Endothelial cell of umbilical vein (primary cell): ENCODE measurements around the gene NLN. TPM values are rescaled to one million over a fixed set of nuclear protein-coding genes. Genes with fewer than 3 reads are reported as not detected.

Experiments used
- BruUV-seq: library from RNA; stranded (reverse); fragments of 400-500 nt; replicated peaks from 2 replicates; lab custom pipeline; 2021; lab: Mats Ljungman, UMichigan
- CTCF ChIA-PET: fragments of 300-600, 350-600 bp; sonication (Branson Sonifier 250); formaldehyde crosslinking; loops from one replicate; lab custom pipeline; 2021; ENCODE audit warnings: antibody characterized with exemption, inconsistent platforms; lab: Charles Lee
- POLR2A ChIA-PET: fragments of 300-600, 350-600 bp; sonication (Branson Sonifier 250); formaldehyde crosslinking; loops from one replicate; lab custom pipeline; 2021; ENCODE audit warnings: antibody characterized with exemption, inconsistent platforms; lab: Charles Lee
- DNase-seq: peaks from one replicate; pipeline ENCODE4 v3.0.0-alpha.2; 2011; ENCODE audit warnings: low read depth, low spot score
- FAIRE-seq: peaks from 2 replicates; lab custom pipeline; 2011; peaks lifted over from hg19 to GRCh38; lab: Jason Lieb, UNC
- H2AFZ ChIP-seq: 2 replicates; pipeline ENCODE4 v1.6.0; 2012; ENCODE audit warnings: low read depth, low read length, control low read depth, inconsistent platforms
- H3K27ac ChIP-seq: 2 replicates; pipeline ENCODE4 v1.5.1; 2011; ENCODE audit warnings: low read depth, mild to moderate bottlenecking, control low read depth, low read length, moderate library complexity; ENCODE audit not compliant: insufficient read depth
- H3K27me3 ChIP-seq, 2 experiments: 2 replicates each; pipeline versions ENCODE4 v1.6.0 to v1.6.1; 2011; ENCODE audit warnings: low read length in 2 of 2, mixed read lengths in 1 of 2; ENCODE audit not compliant: control insufficient read depth in 2 of 2, insufficient read depth in 2 of 2
- H3K36me3 ChIP-seq, 2 experiments: 2 replicates in 1 of 2; 3 replicates in 1 of 2; pipeline ENCODE4 v1.5.1; 2011; ENCODE audit warnings: low read length in 2 of 2, mild to moderate bottlenecking in 1 of 2, moderate library complexity in 1 of 2; ENCODE audit not compliant: control insufficient read depth in 2 of 2, insufficient read depth in 2 of 2; ENCODE audit errors: extremely low read depth in 1 of 2
- H3K4me1 ChIP-seq: 3 replicates; pipeline ENCODE4 v1.5.1; 2011; ENCODE audit warnings: mild to moderate bottlenecking, low read length; ENCODE audit not compliant: control insufficient read depth, insufficient read depth; ENCODE audit errors: extremely low read depth
- H3K4me2 ChIP-seq: 2 replicates; pipeline ENCODE4 v1.6.1; 2011; ENCODE audit warnings: low read length, control low read depth, mixed read lengths; ENCODE audit not compliant: insufficient read depth
- H3K4me3 ChIP-seq, 3 experiments: fragments of 200-600 bp in 1 of 3; sonication (generic), shearing (Covaris generic) in 1 of 3; replicated peaks in 1 of 3; 2 replicates each; pipeline ENCODE4 v1.5.1; 2011 to 2016; ENCODE audit warnings: control low read depth in 3 of 3, low read length in 3 of 3, mild to moderate bottlenecking in 2 of 3, inconsistent platforms in 1 of 3, low read depth in 1 of 3, moderate library complexity in 1 of 3; ENCODE audit not compliant: insufficient read depth in 1 of 3
- H3K79me2 ChIP-seq: 2 replicates; pipeline ENCODE4 v1.6.0; 2012; ENCODE audit warnings: low read length, inconsistent platforms; ENCODE audit not compliant: control insufficient read depth, insufficient read depth
- H3K9ac ChIP-seq: replicated peaks from 2 replicates; pipeline ENCODE3; 2011; ENCODE audit warnings: low read length, control low read depth; ENCODE audit not compliant: insufficient read depth; ENCODE audit errors: extremely low read depth
- H3K9me1 ChIP-seq: replicated peaks from 3 replicates; pipeline ENCODE4 v1.6.0; 2011; ENCODE audit warnings: mild to moderate bottlenecking, low read length; ENCODE audit not compliant: control insufficient read depth, insufficient read depth; ENCODE audit errors: extremely low read depth
- H3K9me3 ChIP-seq: replicated peaks from 2 replicates; pipeline ENCODE4 v1.5.1; 2012; ENCODE audit warnings: low read length, inconsistent platforms; ENCODE audit not compliant: control insufficient read depth, insufficient read depth
- H4K20me1 ChIP-seq: replicated peaks from 2 replicates; pipeline ENCODE3; 2011; ENCODE audit warnings: mild to moderate bottlenecking, low read length; ENCODE audit not compliant: control insufficient read depth, insufficient read depth; ENCODE audit errors: extremely low read depth
- EZH2 ChIP-seq: IDR thresholded peaks from 2 replicates; pipeline ENCODE4 v1.6.1; 2012; ENCODE audit warnings: borderline replicate concordance, low read depth, mild to moderate bottlenecking, moderate library complexity, low read length, inconsistent platforms; ENCODE audit not compliant: severe bottlenecking
- FOS ChIP-seq: IDR thresholded peaks from 2 replicates; pipeline ENCODE4 v1.6.1; 2011; ENCODE audit warnings: mild to moderate bottlenecking, low read length, moderate library complexity, borderline replicate concordance; ENCODE audit not compliant: insufficient read depth
- GATA2 ChIP-seq: IDR thresholded peaks from 2 replicates; pipeline ENCODE4 v1.7.0; 2011; ENCODE audit warnings: low read depth, mild to moderate bottlenecking, moderate library complexity, mixed read lengths, low read length; ENCODE audit not compliant: insufficient read length, insufficient read depth
- JUN ChIP-seq: IDR thresholded peaks from 2 replicates; pipeline ENCODE4 v1.6.1; 2011; ENCODE audit warnings: borderline replicate concordance, low read depth; ENCODE audit not compliant: insufficient read length, insufficient read depth
- MYC ChIP-seq: IDR thresholded peaks from one replicate; pipeline ENCODE4 v1.6.1; 2011; ENCODE audit warnings: mild to moderate bottlenecking, low read depth, low read length
- POLR2A ChIP-seq: IDR thresholded peaks from 2 replicates; pipeline ENCODE4 v1.6.1; 2012; ENCODE audit warnings: low read depth, mild to moderate bottlenecking, control low read depth, low read length
- POLR2AphosphoS5 ChIP-seq: IDR thresholded peaks from 2 replicates; pipeline ENCODE4 v1.6.1; 2012; ENCODE audit warnings: low read depth, mild to moderate bottlenecking, control low read depth, low read length, moderate library complexity; ENCODE audit not compliant: insufficient read depth
- dilution Hi-C: fragments of 300-500 bp; cut with MboI; formaldehyde crosslinking; loops from one replicate; pipeline ENCODE4 v1.15.0; 2019; ENCODE audit warnings: low sequenced_read_pairs; ENCODE audit not compliant: extremely low pct_ligation_motif_present
- intact Hi-C: fragments of 100-400 bp; cut with micrococcal nuclease; formaldehyde crosslinking; loops from one replicate; pipeline ENCODE4 v1.10.0; 2022
- polyA plus RNA-seq, 4 experiments: library from polyadenylated mRNA; depleted of rRNA in 3 of 4; stranded (reverse) in 3 of 4; unstranded in 1 of 4; fragments of >200 nt; gene quantifications; 2 replicates each; pipeline versions ENCODE4 v1.2.1 to v1.2.3, GENCODE V29; 2011 to 2012; ENCODE audit warnings: missing spikeins in 1 of 4
- total RNA-seq: library from RNA; stranded (reverse); gene quantifications from 2 replicates; pipeline ENCODE4 v1.2.3, GENCODE V29; 2021
- TF ChIP-seq, protein P1 (sequence below): IDR thresholded peaks from 2 replicates; pipeline ENCODE4 v1.6.1; 2011; ENCODE audit not compliant: insufficient read depth, insufficient read length
- TF ChIP-seq, protein P2 (sequence below), 2 donors: IDR thresholded peaks; 1 replicate in 1 of 2; 2 replicates in 1 of 2; pipeline ENCODE4 v1.5.1; 2011; ENCODE audit warnings: low read length in 2 of 2, mild to moderate bottlenecking in 2 of 2, moderate library complexity in 2 of 2, control low read depth in 1 of 2, inconsistent platforms in 1 of 2, low read depth in 1 of 2; ENCODE audit not compliant: insufficient read depth in 1 of 2; ENCODE audit errors: extremely low read depth in 1 of 2

Gene NLN
- total and polyA plus RNA-seq, 2 donors (not counting 3 experiments of a cell fraction or from before 2014, with no cell fraction given), result 14.2 to 63.3 TPM

DNA sequence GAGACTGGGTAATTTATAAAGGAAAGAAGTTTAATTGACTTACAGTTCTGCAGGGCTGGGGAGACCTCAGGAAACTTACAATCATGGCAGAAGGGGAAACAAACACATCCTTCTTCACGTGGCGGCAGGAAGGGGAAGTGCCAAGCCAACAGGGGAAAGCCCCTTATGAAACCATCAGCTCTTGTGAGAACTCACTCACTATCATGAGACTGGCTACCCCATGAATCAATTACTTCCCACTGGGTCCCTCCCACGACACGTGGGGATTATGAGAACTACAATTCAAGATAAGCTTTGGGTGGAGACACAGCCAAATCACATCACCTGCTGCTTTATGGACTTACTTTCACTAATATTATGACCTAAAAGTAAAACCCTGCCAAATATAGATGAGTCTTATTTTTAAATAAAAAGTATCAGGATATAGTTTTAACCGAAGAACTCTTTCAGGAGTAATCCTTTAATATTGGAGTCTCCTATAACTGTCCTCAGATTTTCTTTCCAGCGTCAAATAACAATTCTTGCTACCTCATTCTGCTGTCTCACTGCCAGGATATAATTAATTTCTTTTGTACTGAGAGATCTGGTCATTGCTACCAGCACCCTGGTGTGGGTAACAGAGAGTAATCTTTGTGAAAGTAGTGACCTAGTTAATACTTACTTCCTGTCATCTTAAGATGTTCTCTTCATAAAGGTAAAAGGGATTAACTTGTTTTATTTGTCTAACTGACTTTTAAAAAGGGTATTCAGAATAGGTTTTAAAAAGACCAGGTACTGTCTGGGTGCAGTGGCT lies 68.6 kb downstream of the NLN start:
- intact Hi-C loops, result no loop called here
- Histone ChIP-seq H3K4me1 (no peaks in the 10 kb centered on the region), H3K4me2 (no peak overlapping the region), H3K36me3 (peaks cover 0 to 8% of the 10 kb centered on the region in 2 experiments), H3K27ac (no peak overlapping the region), H3K9ac (no peak overlapping the region), H3K9me1 (no peaks in the 10 kb centered on the region), H3K27me3 (no peaks in the 10 kb centered on the region), H4K20me1 (no peaks in the 10 kb centered on the region), H3K4me3 (no peak overlapping the region), H3K9me3 (no peaks in the 10 kb centered on the region), H3K79me2 (no peaks in the 10 kb centered on the region), H2AFZ (no peak overlapping the region)
- TF ChIP-seq, protein P1, sequence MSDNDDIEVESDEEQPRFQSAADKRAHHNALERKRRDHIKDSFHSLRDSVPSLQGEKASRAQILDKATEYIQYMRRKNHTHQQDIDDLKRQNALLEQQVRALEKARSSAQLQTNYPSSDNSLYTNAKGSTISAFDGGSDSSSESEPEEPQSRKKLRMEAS, result no peak
- TF ChIP-seq, protein P2, sequence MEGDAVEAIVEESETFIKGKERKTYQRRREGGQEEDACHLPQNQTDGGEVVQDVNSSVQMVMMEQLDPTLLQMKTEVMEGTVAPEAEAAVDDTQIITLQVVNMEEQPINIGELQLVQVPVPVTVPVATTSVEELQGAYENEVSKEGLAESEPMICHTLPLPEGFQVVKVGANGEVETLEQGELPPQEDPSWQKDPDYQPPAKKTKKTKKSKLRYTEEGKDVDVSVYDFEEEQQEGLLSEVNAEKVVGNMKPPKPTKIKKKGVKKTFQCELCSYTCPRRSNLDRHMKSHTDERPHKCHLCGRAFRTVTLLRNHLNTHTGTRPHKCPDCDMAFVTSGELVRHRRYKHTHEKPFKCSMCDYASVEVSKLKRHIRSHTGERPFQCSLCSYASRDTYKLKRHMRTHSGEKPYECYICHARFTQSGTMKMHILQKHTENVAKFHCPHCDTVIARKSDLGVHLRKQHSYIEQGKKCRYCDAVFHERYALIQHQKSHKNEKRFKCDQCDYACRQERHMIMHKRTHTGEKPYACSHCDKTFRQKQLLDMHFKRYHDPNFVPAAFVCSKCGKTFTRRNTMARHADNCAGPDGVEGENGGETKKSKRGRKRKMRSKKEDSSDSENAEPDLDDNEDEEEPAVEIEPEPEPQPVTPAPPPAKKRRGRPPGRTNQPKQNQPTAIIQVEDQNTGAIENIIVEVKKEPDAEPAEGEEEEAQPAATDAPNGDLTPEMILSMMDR (IDR thresholded peaks at IDR 0.05; ENCODE audit: extremely low read depth in 1 of 2, insufficient read depth in 1 of 2, low read depth in 1 of 2, low read length in 2 of 2), result no peak
- TF ChIP-seq MYC (no peak), EZH2 (no peak), POLR2AphosphoS5 (no peak), GATA2 (no peak), FOS (no peak), JUN (no peak), POLR2A (no peak)
- POLR2A ChIA-PET, result no interaction called here
- no TSS peak for BruUV-seq
- no peak for FAIRE-seq
- no peak for DNase-seq
- dilution Hi-C loops, result no loop called here
- CTCF ChIA-PET, result no interaction called here
